ENCODE results near the gene PTGFRN. TPM values are rescaled to one million over a fixed set of nuclear protein-coding genes. Genes with fewer than 3 reads are reported as not detected.

PTGFRN gene
- total and polyA plus RNA-seq, 2 of the 13 experiments (the other 11 are each of a cell fraction or from before 2014, with no cell fraction given) = 3.3 to 11.3 TPM

DNA sequence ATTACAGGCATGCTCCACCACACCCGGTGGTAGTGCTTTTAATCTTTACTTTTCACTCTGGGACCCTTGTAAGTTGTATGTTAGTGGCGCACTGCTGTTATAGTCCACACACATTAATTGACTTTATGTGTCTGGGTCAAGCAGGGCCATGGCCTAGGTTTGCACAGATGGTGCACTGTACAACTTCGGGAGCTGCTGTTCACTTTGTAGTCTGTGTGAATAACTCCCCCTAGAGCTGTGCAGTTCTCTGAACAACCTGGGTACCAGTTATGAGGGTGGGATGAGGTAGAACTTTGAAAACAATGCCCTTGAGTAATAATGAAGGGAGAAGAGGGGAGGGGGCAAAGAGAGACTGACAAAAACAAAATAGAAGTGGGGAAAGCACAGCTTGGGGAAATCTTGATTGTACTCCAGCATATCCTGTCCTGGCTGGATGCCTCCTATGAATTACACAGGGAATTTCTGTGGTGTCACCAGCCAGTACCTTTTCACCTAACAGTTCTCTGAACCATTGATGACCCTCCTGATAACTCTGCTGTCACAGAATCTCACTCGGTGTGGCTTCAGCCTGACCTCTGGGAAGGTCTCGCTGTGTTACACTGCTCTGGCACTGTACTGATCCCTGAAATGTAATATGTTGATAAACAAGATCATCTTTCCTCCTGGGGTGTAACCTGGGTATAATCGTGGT lies 2.2 kb downstream of the PTGFRN start (continued):
- TF ChIP-seq HNRNPL (IDR thresholded peaks at IDR 0.05; ENCODE audit: low read depth, low read length) (no peak), PHB2 (IDR thresholded peaks at IDR 0.05; ENCODE audit: partially characterized antibody) (no peak), NPAS2 (CRISPR knock-in tag; IDR thresholded peaks at IDR 0.05; ENCODE audit: borderline replicate concordance) (no peak), ZNF317 (CRISPR knock-in tag; IDR thresholded peaks at IDR 0.05) (no peak), ARNT (IDR thresholded peaks at IDR 0.05) (no peak), NFIB (CRISPR knock-in tag; IDR thresholded peaks at IDR 0.05; ENCODE audit: borderline replicate concordance) (no peak), DR1 (CRISPR knock-in tag; IDR thresholded peaks at IDR 0.05) (no peak), MAFF (IDR thresholded peaks at IDR 0.05; ENCODE audit: low read depth, low read length) (no peak), NFYC (CRISPR knock-in tag; IDR thresholded peaks at IDR 0.05) (no peak), ZNF468 (CRISPR knock-in tag; IDR thresholded peaks at IDR 0.05) (no peak), GATAD2A (CRISPR knock-in tag; IDR thresholded peaks at IDR 0.05) (no peak)

DNA sequence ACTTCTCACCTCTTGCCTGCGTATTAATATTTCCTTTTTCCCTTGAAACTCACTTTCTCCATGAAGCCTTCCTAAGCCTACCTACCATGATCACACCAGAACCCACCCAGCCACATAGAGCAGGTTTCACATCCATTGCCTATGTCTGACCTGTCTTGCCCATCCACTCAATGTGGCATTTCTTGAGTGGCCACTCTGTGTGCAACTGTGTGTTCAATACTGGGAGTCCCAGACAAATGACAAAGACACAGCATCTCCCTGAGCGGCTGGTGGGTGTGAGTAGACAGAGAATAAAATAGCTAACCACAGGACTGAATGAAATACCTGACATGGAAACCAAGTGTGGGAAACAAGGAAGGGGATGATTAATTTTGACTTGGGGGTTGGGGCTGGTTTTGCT lies 3.1 kb downstream of the PTGFRN start:
- no peaks in the 10 kb centered on the region for H3K36me3 ChIP-seq (replicated peaks in 1 of 2; ENCODE audit: control insufficient read depth in 1 of 2, insufficient read depth in 2 of 2, low read length in 2 of 2)
- in situ Hi-C loops (cut with HindIII; ENCODE audit: extremely low pct_ligation_motif_present, low pct_unique_long_range_greater_than_20kb) = no loop called here
- H3K4me2 ChIP-seq (ENCODE audit: low read depth, low read length) = no peak overlapping the region
- H3K9ac ChIP-seq (ENCODE audit: insufficient read depth, low read depth, low read length) = no peak overlapping the region
- DNase-seq (ENCODE audit: low spot score) (no peak), FAIRE-seq (no peak), ATAC-seq (no peak)
- ChIA-PET CTCF (ENCODE audit: low intra/inter-chr PET ratio, low total read pairs) (no interaction called here), POLR2A (no interaction called here)
- H3K4me1 ChIP-seq (ENCODE audit: insufficient read depth, low read length) = peaks cover 28% of the 10 kb centered on the region
- no peaks in the 10 kb centered on the region for H4K20me1 ChIP-seq (ENCODE audit: insufficient read depth, low read length)
- intact Hi-C loops (cut with micrococcal nuclease; ENCODE audit: unreplicated experiment) = no loop called here
- H3K9me3 ChIP-seq (ENCODE audit: low read length) = no peaks in the 10 kb centered on the region
- H3K27me3 ChIP-seq (ENCODE audit: control insufficient read depth in 1 of 2, insufficient read depth in 2 of 2, low read length in 2 of 2) = peaks cover 3 to 40% of the 10 kb centered on the region in 2 experiments; a peak in 4 of 5 replicates
- no peak overlapping the region for H3K27ac ChIP-seq (ENCODE audit: extremely low read length, insufficient read depth, low read length)
- TF ChIP-seq RAD51 (IDR thresholded peaks at IDR 0.05; ENCODE audit: borderline replicate concordance) = no peak
- TF ChIP-seq MIER2 (CRISPR knock-in tag; IDR thresholded peaks at IDR 0.05) = no peak
- TF ChIP-seq ASH2L (IDR thresholded peaks at IDR 0.05; ENCODE audit: insufficient read length, low read depth, low read length) = no peak
- no peak for TF ChIP-seq AGO1 (IDR thresholded peaks at IDR 0.05; ENCODE audit: low read depth, low read length, poor library complexity, severe bottlenecking)
- TF ChIP-seq KDM5A (IDR thresholded peaks at IDR 0.05; ENCODE audit: borderline replicate concordance, low read length) = no peak
- TF ChIP-seq, protein P1, sequence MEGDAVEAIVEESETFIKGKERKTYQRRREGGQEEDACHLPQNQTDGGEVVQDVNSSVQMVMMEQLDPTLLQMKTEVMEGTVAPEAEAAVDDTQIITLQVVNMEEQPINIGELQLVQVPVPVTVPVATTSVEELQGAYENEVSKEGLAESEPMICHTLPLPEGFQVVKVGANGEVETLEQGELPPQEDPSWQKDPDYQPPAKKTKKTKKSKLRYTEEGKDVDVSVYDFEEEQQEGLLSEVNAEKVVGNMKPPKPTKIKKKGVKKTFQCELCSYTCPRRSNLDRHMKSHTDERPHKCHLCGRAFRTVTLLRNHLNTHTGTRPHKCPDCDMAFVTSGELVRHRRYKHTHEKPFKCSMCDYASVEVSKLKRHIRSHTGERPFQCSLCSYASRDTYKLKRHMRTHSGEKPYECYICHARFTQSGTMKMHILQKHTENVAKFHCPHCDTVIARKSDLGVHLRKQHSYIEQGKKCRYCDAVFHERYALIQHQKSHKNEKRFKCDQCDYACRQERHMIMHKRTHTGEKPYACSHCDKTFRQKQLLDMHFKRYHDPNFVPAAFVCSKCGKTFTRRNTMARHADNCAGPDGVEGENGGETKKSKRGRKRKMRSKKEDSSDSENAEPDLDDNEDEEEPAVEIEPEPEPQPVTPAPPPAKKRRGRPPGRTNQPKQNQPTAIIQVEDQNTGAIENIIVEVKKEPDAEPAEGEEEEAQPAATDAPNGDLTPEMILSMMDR (CRISPR knock-in tag; IDR thresholded peaks at IDR 0.05) = no peak
- TF ChIP-seq, protein P2, sequence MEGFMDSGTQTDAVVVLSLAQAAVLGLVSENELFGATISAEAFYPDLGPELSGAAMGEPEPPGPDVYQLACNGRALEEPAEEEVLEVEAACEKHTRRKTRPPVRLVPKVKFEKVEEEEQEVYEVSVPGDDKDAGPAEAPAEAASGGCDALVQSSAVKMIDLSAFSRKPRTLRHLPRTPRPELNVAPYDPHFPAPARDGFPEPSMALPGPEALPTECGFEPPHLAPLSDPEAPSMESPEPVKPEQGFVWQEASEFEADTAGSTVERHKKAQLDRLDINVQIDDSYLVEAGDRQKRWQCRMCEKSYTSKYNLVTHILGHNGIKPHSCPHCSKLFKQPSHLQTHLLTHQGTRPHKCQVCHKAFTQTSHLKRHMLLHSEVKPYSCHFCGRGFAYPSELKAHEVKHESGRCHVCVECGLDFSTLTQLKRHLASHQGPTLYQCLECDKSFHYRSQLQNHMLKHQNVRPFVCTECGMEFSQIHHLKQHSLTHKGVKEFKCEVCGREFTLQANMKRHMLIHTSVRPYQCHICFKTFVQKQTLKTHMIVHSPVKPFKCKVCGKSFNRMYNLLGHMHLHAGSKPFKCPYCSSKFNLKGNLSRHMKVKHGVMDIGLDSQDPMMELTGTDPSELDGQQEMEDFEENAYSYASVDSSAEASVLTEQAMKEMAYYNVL (CRISPR knock-in tag; IDR thresholded peaks at IDR 0.05; ENCODE audit: borderline replicate concordance) = no peak
- TF ChIP-seq BORCS8-MEF2B (CRISPR knock-in tag; IDR thresholded peaks at IDR 0.05) = no peak
- TF ChIP-seq PHF8 (CRISPR knock-in tag; IDR thresholded peaks at IDR 0.05) = no peak
- TF ChIP-seq NPAS2 (CRISPR knock-in tag; IDR thresholded peaks at IDR 0.05; ENCODE audit: borderline replicate concordance) = no peak
- TF ChIP-seq MAFG (CRISPR knock-in tag; IDR thresholded peaks at IDR 0.05) = no peak
- no peak for TF ChIP-seq KDM1A (CRISPR knock-in tag; IDR thresholded peaks at IDR 0.05)
- TF ChIP-seq ARNT2 (CRISPR knock-in tag; IDR thresholded peaks at IDR 0.05; ENCODE audit: low read depth) = no peak
- TF ChIP-seq GTF2F1 (IDR thresholded peaks at IDR 0.05; ENCODE audit: low read length) = no peak
- BruUV-seq (replicated peaks) = no TSS peak
- H3K79me2 ChIP-seq (ENCODE audit: insufficient read depth, low read length) = no peaks in the 10 kb centered on the region
- no peak overlapping the region for H3K4me3 ChIP-seq (replicated peaks in 1 of 3; ENCODE audit: insufficient read depth in 1 of 3, low read depth in 2 of 3, low read length in 3 of 3)
- WGBS (ENCODE audit: low lambda C conversion rate) = 89% methylated on average over 2 of the region's 2 CpGs
- H2AFZ ChIP-seq (ENCODE audit: low read length) = no peak overlapping the region

Measured in HepG2 (cell line).